Gastroesophageal sphincter (tissue), 4 donors: ENCODE measurements around the gene SUSD2. TPM values are rescaled to one million over a fixed set of nuclear protein-coding genes. Genes with fewer than 3 reads are reported as not detected.
A peak's percentile ranks its signal among the peaks of the same experiment; 100 is the strongest.

Source experiments
- ATAC-seq: fragments of 150-250 bp; one replicate; pipeline ENCODE4 v1.9.1; 2016; ENCODE audit warnings: mild to moderate bottlenecking, moderate library complexity
- H3K27ac ChIP-seq, 4 donors: fragments of 200-600 bp; sonication (generic) in 3 of 4; 1 replicate in 3 of 4; 2 replicates in 1 of 4; pipeline ENCODE4 v1.5.1; 2016 to 2019
- H3K27me3 ChIP-seq: fragments of 200-600 bp; sonication (generic); one replicate; pipeline ENCODE4 v1.5.1; 2019
- H3K36me3 ChIP-seq, 2 donors: fragments of 200-600 bp; sonication (generic); one replicate each; pipeline ENCODE4 v1.5.1; 2019; ENCODE audit warnings: control low read depth in 1 of 2
- H3K4me1 ChIP-seq, 3 donors: fragments of 200-600 bp; sonication (generic); 1 replicate in 2 of 3; 2 replicates in 1 of 3; pipeline ENCODE4 v1.5.1; 2016 to 2019; ENCODE audit warnings: control low read depth in 2 of 3
- H3K4me3 ChIP-seq, 2 donors: fragments of 200-600 bp; sonication (generic); one replicate each; pipeline ENCODE4 v1.5.1; 2019; ENCODE audit warnings: mild to moderate bottlenecking in 1 of 2, moderate library complexity in 1 of 2
- H3K9me3 ChIP-seq, 3 donors: fragments of 200-600 bp; sonication (generic); one replicate each; pipeline ENCODE4 v1.5.1; 2017 to 2019; ENCODE audit warnings: control low read depth in 2 of 3
- EP300 ChIP-seq: sonication (generic); formaldehyde crosslinking; IDR thresholded peaks from one replicate; pipeline ENCODE4 v1.6.1; 2017; ENCODE audit warnings: antibody characterized with exemption, mild to moderate bottlenecking
- POLR2A ChIP-seq, 2 donors: fragments of 450-650 bp; IDR thresholded peaks; one replicate each; pipeline ENCODE4 v1.6.1; 2017; ENCODE audit warnings: antibody characterized with exemption in 2 of 2, mild to moderate bottlenecking in 2 of 2, moderate library complexity in 1 of 2
- POLR2AphosphoS5 ChIP-seq: sonication (generic); formaldehyde crosslinking; IDR thresholded peaks from one replicate; pipeline ENCODE4 v1.6.1; 2017; ENCODE audit warnings: antibody characterized with exemption
- WGBS, 2 donors: methylation state at CpG; one replicate each; pipeline ENCODE4 v1.1.5; 2018; ENCODE audit warnings: low coverage in 1 of 2; 5-methylcytosine and 5-hydroxymethylcytosine counted together
- total RNA-seq, 4 donors: library from RNA; depleted of rRNA; stranded (reverse); fragments of >200 nt; gene quantifications; one replicate each; pipeline ENCODE4 v1.1.0, GENCODE V29; 2016
- TF ChIP-seq, protein P1 (sequence below), 4 experiments: fragments of 200-600 bp in 2 of 4; fragments of 450-650 bp in 2 of 4; sonication (generic) in 1 of 4; IDR thresholded peaks; one replicate each; pipeline ENCODE4 v1.5.1; 2017 to 2019; ENCODE audit warnings: antibody characterized with exemption in 4 of 4, mild to moderate bottlenecking in 2 of 4, moderate library complexity in 2 of 4

Gene SUSD2
- total RNA-seq, 4 donors from 2014 or later: 2.4 to 5.0 (median 4.4) TPM

DNA sequence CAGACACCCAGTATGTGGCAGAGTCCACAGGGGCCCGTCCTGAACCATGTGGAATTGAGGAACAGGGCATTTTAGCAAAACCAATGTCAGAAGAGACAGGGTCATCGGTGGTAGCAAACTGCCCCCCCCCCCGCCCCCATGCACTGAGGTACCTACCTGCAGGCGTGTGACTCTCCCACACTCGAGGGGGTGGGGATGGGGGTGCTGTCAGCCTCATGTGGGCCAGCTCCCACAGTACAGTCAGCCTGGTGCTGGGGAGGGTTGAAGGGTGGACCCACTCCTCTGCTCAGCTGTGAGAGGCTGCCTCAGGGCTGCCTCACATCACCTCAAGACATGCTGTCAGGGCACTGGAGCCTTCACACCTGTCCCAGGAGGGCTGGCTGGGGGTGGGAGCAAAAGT is 10.7 kb upstream of the SUSD2 start:
- peak overlapping the region in 3 of 4 donors; percentile 62 to 85 (median 69) for H3K27ac ChIP-seq
- H3K9me3 ChIP-seq: no peaks in the 10 kb centered on the region
- no CpG with 5 or more reads among the region's 5 CpGs for whole genome bisulfite sequencing, 2 donors
- H3K36me3 ChIP-seq: peaks cover 0 to 90% of the 10 kb centered on the region in 2 donors
- TF ChIP-seq, protein P1, sequence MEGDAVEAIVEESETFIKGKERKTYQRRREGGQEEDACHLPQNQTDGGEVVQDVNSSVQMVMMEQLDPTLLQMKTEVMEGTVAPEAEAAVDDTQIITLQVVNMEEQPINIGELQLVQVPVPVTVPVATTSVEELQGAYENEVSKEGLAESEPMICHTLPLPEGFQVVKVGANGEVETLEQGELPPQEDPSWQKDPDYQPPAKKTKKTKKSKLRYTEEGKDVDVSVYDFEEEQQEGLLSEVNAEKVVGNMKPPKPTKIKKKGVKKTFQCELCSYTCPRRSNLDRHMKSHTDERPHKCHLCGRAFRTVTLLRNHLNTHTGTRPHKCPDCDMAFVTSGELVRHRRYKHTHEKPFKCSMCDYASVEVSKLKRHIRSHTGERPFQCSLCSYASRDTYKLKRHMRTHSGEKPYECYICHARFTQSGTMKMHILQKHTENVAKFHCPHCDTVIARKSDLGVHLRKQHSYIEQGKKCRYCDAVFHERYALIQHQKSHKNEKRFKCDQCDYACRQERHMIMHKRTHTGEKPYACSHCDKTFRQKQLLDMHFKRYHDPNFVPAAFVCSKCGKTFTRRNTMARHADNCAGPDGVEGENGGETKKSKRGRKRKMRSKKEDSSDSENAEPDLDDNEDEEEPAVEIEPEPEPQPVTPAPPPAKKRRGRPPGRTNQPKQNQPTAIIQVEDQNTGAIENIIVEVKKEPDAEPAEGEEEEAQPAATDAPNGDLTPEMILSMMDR (IDR thresholded peaks at IDR 0.05): no peak
- ATAC-seq: no peak
- H3K27me3 ChIP-seq: no peaks in the 10 kb centered on the region
- H3K4me1 ChIP-seq: peaks cover 0 to 44% (median 14%) of the 10 kb centered on the region in 3 donors
- H3K4me3 ChIP-seq: no peak overlapping the region

DNA sequence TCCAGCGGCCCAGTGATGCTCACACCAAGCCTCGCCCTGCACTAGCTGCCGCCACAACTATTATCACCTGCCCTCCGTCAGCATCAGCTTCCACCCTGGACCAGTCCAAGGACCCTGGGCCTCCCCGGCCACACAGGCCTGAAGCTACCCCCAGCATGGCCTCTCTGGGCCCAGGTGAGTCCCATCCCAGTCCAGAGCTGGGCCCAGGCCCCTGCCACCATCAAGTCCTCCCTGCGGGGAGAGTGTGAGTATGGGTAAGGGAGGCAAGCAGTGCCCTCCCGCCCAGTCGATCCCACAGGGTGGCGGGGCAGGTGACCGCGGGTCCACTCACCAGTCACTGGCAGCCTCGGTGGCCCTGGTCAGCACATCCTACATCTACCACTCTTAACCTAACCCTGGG is 9.5 kb upstream of the SUSD2 start:
- peak overlapping the region in 3 of 4 donors; percentile 33 to 85 (median 62) for H3K27ac ChIP-seq
- peaks cover 0 to 51% (median 26%) of the 10 kb centered on the region in 3 donors for H3K4me1 ChIP-seq
- ATAC-seq: no peak
- H3K9me3 ChIP-seq: no peaks in the 10 kb centered on the region
- no peak overlapping the region for H3K4me3 ChIP-seq
- TF ChIP-seq EP300 (no peak), POLR2A (IDR thresholded peaks at IDR 0.05) (no peak), POLR2AphosphoS5 (no peak)
- TF ChIP-seq, protein P1 (IDR thresholded peaks at IDR 0.05): no peak
- WGBS, 2 donors: no CpG with 5 or more reads among the region's 12 CpGs
- H3K27me3 ChIP-seq: no peaks in the 10 kb centered on the region
- H3K36me3 ChIP-seq: peaks cover 0 to 90% of the 10 kb centered on the region in 2 donors

DNA sequence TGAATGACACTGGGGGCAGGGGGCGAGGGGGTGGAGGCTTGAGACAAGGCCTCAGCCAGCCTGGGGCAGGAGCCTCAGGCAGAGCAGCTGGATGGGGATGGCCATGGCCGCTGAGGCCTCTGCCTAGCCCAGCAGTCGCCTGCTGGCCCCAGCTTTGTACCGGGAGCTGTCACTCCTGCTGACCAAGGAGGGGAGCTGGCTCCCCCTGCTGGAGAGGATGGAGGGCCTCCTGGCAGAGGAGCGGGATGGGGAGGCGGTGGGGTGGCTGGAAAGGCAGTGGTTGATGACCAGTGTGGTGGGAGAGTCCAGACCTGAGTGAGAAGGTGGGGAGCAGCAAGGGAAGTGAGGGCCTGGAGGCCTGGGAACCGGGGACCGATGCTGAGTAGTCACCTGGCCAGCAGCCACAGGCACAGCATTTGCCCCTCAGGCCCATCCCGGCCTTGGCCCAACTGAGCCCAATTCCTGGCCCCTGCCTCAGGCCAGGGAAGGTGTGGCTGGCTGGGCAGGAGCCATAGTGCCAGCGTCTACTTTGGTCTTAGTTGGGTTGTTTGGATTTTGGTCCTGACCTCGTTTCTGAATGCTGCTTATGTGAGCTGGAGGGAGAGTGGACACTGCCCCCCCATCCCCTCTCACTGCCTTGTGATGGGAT is 6.0 kb upstream of the SUSD2 start:
- peak; percentile 61 for TF ChIP-seq POLR2AphosphoS5
- TF ChIP-seq POLR2A (IDR thresholded peaks at IDR 0.05): no peak
- TF ChIP-seq, protein P1 (IDR thresholded peaks at IDR 0.05): peak in 3 of 4 experiments; percentile 87 to 95 (median 92)
- no peak for TF ChIP-seq EP300
- Histone ChIP-seq H3K4me3 (no peak overlapping the region), H3K4me1 (peaks cover 0 to 74% (median 33%) of the 10 kb centered on the region in 3 donors), H3K27me3 (no peaks in the 10 kb centered on the region), H3K9me3 (no peaks in the 10 kb centered on the region), H3K36me3 (peaks cover 0 to 79% of the 10 kb centered on the region in 2 donors), H3K27ac (peak overlapping the region; percentile 18 to 92 (median 85))
- 15% methylated on average over 4 of the region's 11 CpGs; no CpG with 5 or more reads in 1 of the 2 donors for WGBS, 2 donors
- ATAC-seq: peak; percentile 79

DNA sequence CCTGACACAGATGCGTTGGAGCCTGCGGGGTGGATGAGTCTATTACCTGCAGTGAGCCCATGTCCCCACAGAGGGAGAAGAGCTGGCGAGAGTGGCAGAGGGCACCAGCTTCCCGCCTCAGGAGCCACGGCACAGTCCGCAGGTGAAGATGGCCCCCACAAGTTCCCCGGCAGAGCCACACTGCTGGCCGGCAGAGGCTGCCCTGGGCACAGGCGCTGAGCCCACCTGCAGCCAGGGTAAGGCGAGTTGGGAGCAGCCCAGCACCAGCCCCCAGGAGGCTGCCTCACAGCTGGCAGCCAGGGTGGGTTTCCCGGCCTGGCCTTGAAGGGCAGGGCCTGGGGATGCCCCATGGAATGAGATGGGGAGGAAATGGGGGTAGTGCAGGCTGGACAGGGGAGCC is 5.2 kb upstream of the SUSD2 start:
- H3K27me3 ChIP-seq: no peaks in the 10 kb centered on the region
- no peak for ATAC-seq
- TF ChIP-seq EP300 (no peak), POLR2AphosphoS5 (no peak), POLR2A (IDR thresholded peaks at IDR 0.05) (no peak)
- TF ChIP-seq, protein P1 (IDR thresholded peaks at IDR 0.05): no peak
- 100% methylated on average over 1 of the region's 11 CpGs; no CpG with 5 or more reads in 1 of the 2 donors for WGBS, 2 donors
- H3K4me3 ChIP-seq: no peak overlapping the region
- H3K36me3 ChIP-seq: peaks cover 0 to 72% of the 10 kb centered on the region in 2 donors
- H3K27ac ChIP-seq: peak overlapping the region; percentile 18 to 92 (median 85)
- no peaks in the 10 kb centered on the region for H3K9me3 ChIP-seq
- H3K4me1 ChIP-seq: peaks cover 0 to 75% (median 37%) of the 10 kb centered on the region in 3 donors

DNA sequence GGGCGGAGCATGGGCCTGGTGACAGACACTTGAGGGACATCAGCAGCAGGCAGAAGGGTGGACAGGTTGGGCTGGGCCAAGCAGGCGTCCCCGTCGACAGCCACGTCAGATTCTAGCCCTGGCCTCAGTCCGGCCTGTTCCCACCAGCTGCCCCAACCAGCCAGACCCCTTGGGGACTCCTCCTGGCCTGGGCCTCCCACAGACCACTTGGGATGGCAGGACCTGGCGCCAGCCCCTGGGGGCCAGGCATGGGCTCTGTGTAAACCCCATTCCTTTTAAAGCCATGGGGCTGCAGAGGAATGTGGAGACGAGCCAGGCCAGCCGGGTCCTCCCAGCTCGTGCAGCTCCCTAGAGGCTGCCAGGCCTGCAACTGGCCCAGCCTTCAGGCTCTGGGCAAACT is 4.7 kb upstream of the SUSD2 start:
- H3K27me3 ChIP-seq: no peaks in the 10 kb centered on the region
- 83% methylated on average over 1 of the region's 10 CpGs; no CpG with 5 or more reads in 1 of the 2 donors for WGBS, 2 donors
- peaks cover 0 to 66% of the 10 kb centered on the region in 2 donors for H3K36me3 ChIP-seq
- TF ChIP-seq POLR2AphosphoS5: no peak
- TF ChIP-seq, protein P1 (IDR thresholded peaks at IDR 0.05): peak in 2 of 4 experiments; percentile 2 to 8
- peak overlapping the region; percentile 18 to 92 (median 85) for H3K27ac ChIP-seq
- H3K9me3 ChIP-seq: no peaks in the 10 kb centered on the region
- H3K4me1 ChIP-seq: peaks cover 0 to 81% (median 43%) of the 10 kb centered on the region in 3 donors
- no peak overlapping the region for H3K4me3 ChIP-seq
- ATAC-seq: peak; percentile 59
